Measurements from ENCODE around the gene FAM156B.
"Not testable (repeated sequence)": the region's sequence is repeated elsewhere in the genome, so short reads cannot be mapped to it uniquely, and the experiment has no call there.

Gene FAM156B

DNA sequence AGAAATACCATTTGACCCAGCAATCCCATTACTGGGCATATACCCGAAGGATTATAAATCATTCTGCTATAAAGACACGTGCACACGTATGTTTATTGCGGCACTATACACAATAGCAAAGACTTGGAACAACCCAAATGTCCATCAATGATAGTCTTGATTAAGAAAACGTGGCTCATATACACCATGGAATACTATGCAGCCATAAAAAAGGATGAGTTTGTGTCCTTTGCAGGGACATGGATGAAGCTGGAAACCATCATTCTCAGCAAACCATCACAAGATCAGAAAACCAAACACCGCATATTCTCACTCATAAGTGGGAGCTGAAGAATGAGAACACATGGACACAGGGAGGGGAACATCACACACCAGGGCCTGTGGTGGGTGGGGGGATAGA lies 33.1 kb downstream of the FAM156B start:
- DNase-seq = not testable (repeated sequence)

DNA sequence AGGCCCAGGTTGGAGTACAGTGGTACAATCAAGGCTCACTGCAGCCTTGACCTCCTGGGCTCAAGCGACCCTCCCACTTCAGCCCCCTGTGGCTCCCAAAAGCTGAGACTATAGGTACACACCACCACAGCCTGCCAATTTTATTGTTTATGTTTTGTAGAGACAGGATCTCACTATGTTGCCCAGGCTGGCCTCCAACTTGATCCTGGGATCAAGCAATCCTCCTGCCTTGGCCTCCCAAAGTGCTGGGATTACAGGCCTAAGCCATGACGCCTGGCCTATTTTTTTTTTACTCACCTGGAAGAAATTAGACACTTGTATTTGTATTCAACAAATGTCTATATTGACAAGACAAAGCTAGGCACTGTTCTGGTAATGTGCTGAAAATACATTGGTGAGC lies 36.1 kb downstream of the FAM156B start:
- DNase-seq = no peak

- DNase-seq = peak in 1 of 2 experiments; percentile 53
These were observed 37.0 kb downstream of the FAM156B start for GRCh38 chrX:52933976-52934703.

DNA sequence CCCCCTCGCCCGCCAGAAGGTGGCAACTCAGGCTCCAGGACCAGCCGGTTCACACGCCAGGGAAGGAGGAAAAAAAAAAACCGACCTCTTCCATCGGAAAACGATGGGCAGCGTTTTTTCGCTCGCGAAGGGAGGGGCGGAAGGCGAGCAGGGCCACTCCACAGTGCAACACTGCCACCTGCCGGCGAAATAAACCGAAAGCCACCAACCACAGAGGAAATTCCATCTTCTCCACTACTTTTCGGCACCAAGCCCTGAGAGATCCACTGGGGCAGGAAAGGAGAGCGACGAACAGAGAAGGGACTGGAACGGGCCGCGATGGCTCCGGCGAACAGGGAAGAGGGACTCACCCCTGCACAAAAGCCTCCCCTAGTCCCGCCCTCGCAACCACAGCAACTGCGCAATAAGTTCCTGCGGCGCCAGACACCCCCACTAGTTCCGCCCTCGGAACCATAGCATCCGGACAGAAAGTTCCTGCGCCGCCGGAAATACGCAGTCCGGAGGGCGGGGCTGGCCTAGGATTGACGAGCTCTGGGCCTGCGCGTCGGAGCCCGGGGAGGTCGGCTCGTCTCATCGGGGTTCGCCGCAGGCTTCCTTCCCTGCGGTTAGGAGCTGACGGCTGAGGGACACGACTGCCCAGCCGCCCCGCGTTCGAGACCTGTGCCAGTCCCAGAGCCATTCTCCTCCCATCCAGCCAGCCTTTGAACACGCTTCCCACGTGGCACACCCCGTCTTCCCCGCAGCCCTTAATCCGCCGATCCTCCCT lies 37.8 kb downstream of the FAM156B start:
- peak; percentile 86 to 94 for DNase-seq

- not testable (repeated sequence) for DNase-seq
These were observed 38.3 kb downstream of the FAM156B start for GRCh38 chrX:52935470-52935784.

DNA sequence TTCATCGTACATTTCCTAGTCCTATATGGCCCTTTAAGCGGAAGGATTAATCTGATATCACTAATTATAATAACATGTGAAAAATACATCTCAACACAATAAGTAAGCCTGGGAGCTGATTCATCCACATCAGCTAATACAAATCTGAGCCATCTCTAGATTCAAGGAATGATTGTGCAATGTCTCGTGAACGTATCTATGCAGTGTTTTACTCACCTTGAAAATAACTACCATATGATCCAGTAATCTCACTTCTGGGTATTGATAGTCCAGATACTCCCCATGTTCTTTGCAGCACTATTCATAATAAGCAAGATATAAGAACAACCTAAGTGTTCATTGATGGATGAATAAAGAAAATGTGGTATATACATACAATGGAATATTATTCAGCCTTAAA lies 43.6 kb downstream of the FAM156B start:
- not testable (repeated sequence) for DNase-seq

DNA sequence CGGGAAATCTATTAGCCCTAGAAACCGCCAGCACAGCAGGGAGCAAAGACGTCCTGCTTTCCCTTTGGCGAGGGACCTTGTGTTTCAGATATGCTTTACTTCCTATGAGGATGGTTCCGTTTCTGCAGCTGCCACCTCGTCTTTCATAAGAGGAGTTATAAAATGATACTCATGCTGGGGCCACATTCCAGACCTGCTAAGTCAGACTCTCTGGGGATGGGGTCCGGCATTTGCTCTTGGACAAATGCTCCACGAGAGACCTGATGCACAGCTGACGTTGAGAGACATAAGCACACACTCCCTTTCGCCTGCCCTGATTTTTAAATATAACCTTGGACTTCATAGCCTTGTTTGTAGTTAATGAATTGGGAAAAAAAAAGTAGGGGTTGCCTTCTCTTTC lies 44.6 kb downstream of the FAM156B start:
- DNase-seq = not testable (repeated sequence)

GRCh38 chrX:52945838-52946494 lies 48.8 kb downstream of the FAM156B start:
- not testable (repeated sequence) for DNase-seq

DNA sequence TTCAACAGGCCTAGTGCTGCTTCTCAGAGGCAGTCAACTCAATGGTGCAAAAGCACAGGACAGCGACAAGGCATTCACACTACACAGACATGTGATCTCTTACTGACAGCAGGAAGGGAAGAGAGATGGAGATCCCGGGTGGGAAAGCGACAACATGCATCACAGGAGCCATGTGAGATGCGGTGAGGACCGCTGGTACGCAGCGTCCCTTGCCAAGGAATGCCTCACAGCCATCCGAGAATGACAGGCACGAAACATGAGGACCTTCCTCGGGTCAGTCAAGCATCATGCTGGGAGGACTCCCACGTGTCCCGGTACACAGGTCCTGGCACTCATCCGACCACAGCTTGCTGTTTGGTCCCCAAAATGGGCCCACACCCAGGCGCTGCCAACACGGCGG lies 50.4 kb downstream of the FAM156B start:
- not testable (repeated sequence) for DNase-seq

GRCh38 chrX:52948265-52948664 lies 51.1 kb downstream of the FAM156B start:
- not testable (repeated sequence) for DNase-seq

DNA sequence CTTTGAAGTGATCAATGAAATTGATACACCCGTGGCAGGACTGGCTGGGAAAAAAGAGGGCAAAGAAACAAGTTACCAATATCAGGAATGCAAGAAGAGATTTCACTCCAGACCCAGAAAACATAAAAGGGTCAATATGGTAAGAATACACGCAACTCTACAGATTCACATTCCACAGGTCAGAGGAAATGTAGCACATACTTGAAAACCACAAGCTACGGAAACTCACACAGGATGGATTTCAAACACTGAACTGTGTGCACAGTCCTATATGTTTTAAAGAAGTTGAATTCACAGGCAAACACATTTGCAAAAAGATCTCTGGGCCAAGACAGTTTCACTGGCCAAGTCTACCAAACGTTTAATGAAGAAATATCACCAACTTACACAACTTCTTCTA lies 52.2 kb downstream of the FAM156B start:
- not testable (repeated sequence) for DNase-seq

GRCh38 chrX:52949884-52950283 lies 52.8 kb downstream of the FAM156B start:
- not testable (repeated sequence) for DNase-seq

Data from NCI-H524 (cell line).